ENCODE measurements around the gene COL25A1.
"Not testable (repeated sequence)": the region's sequence is repeated elsewhere in the genome, so short reads cannot be mapped to it uniquely, and the experiment has no call there.

Gene COL25A1

DNA sequence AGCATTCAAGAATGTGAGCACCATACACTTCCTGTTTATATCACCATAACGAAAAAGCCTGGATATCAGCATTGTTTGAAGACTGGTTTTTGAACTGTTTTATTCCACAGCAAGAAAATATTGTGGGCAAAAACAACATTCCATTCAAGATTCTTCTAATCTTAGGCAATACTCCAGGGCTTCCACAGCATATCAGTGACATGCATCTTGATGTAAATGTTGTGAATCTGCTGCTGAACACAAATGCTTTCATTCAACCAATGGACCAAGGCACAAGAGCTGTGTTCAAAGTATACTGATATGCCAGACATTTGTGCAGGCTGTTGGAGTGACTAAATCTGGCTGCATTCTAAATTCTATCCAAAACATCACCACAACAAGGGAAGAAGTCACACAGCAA is 279.5 kb downstream of the COL25A1 start:
- TF ChIP-seq, protein P1, sequence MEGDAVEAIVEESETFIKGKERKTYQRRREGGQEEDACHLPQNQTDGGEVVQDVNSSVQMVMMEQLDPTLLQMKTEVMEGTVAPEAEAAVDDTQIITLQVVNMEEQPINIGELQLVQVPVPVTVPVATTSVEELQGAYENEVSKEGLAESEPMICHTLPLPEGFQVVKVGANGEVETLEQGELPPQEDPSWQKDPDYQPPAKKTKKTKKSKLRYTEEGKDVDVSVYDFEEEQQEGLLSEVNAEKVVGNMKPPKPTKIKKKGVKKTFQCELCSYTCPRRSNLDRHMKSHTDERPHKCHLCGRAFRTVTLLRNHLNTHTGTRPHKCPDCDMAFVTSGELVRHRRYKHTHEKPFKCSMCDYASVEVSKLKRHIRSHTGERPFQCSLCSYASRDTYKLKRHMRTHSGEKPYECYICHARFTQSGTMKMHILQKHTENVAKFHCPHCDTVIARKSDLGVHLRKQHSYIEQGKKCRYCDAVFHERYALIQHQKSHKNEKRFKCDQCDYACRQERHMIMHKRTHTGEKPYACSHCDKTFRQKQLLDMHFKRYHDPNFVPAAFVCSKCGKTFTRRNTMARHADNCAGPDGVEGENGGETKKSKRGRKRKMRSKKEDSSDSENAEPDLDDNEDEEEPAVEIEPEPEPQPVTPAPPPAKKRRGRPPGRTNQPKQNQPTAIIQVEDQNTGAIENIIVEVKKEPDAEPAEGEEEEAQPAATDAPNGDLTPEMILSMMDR (IDR thresholded peaks at IDR 0.05; ENCODE audit: insufficient read depth, low read length, missing control alignments), result no peak
- DNase-seq (ENCODE audit: low read depth, low spot score), result no peak
- ChIA-PET CTCF (interaction anchor here (1.4 kb wide), 1 partner anchor 8 kb away, joined by 4 read pairs; no protein-coding TSS in a partner anchor), POLR2A (no interaction called here)
- H3K4me3 ChIP-seq (ENCODE audit: low read depth, low read length), result no peak overlapping the region

- DNase-seq (ENCODE audit: low read depth, low spot score); H3K4me3 ChIP-seq (ENCODE audit: low read depth, low read length); POLR2A ChIA-PET; CTCF ChIA-PET: not testable (repeated sequence)
These were observed 280.8 kb downstream of the COL25A1 start for GRCh38 chr4:109021630-109022029.

DNA sequence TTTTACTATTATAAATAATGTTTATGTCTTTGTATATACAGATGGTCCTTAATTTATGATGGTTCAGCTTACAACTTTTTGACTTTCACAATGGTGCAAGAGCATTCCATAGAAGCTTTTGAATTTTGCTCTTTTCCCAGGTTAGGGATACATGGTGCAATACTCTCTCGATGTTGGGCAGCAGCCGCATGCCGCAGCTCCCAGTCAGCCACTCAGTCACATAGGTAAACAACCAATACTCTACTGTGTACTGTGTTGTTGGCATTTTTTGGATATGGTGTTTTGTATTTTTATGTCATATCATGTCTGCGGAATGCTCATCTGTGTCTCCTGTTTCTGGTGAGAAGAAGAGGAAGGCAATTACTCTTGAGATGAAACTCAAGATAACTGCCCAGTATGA is 281.6 kb downstream of the COL25A1 start:
- DNase-seq (ENCODE audit: low read depth, low spot score), result no peak
- ChIA-PET POLR2A (no interaction called here), CTCF (no interaction called here)

GRCh38 chr4:109016200-109016599 is 286.3 kb downstream of the COL25A1 start:
- no peak for DNase-seq (ENCODE audit: low read depth, low spot score)
- CTCF ChIA-PET, result no interaction called here
- POLR2A ChIA-PET, result no interaction called here
- TF ChIP-seq, protein P1 (IDR thresholded peaks at IDR 0.05; ENCODE audit: insufficient read depth, low read length, missing control alignments), result no peak
- H3K4me3 ChIP-seq (ENCODE audit: low read depth, low read length), result no peak overlapping the region

More for the DNA sequence above, 281.6 kb downstream of the COL25A1 start:
- TF ChIP-seq, protein P1 (IDR thresholded peaks at IDR 0.05; ENCODE audit: insufficient read depth, low read length, missing control alignments), result no peak
- no peak overlapping the region for H3K4me3 ChIP-seq (ENCODE audit: low read depth, low read length)

GRCh38 chr4:109015413-109015810 is 287.0 kb downstream of the COL25A1 start:
- no peak overlapping the region for H3K4me3 ChIP-seq (ENCODE audit: low read depth, low read length)
- ChIA-PET POLR2A (no interaction called here), CTCF (no interaction called here)
- no peak for DNase-seq (ENCODE audit: low read depth, low spot score)
- TF ChIP-seq, protein P1 (IDR thresholded peaks at IDR 0.05; ENCODE audit: insufficient read depth, low read length, missing control alignments), result no peak

DNA sequence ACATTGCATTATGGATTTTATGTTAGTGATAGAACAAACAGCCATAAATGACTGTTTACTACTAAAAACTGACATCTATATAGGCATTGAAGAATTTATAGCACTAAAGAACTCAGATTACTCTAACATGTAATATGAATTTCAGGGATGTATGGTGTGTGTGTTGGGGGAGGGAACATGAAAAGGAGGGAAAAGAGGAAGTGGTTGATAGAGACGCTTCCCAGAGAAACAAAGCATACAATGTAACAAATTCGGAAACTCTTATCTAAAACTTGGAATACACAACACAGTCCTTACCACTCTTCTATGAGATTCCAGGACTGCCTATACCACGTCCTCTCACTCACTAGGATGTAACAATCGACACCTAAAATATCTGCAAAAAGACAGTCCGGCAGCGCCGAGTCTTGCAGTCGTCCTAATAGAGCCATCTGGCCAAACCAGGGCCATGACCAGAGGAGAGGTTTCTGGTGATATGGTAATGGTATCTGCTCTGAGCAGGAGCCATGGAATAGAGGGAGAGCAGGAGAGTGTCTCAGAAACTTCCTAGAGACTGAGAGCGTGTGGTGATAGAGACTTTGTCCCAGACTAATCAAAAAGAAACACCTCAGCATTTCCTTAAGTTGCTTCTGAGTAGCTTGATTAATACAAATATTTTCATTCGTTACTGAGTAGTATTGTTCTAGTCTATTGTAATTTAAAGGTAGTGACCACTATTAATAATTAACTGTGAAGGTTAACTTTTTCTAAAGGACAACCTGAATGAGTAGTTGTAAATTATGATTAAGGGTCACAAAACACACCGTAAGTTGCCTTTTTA is 287.7 kb downstream of the COL25A1 start:
- no peak for DNase-seq (ENCODE audit: low read depth, low spot score)
- ChIA-PET POLR2A (no interaction called here), CTCF (no interaction called here)
- TF ChIP-seq, protein P1 (IDR thresholded peaks at IDR 0.05; ENCODE audit: insufficient read depth, low read length, missing control alignments), result no peak
- no peak overlapping the region for H3K4me3 ChIP-seq (ENCODE audit: low read depth, low read length)
